HG03097 (cell line): ENCODE results near the gene AP3S2.
"Not testable (repeated sequence)": the region's sequence is repeated elsewhere in the genome, so short reads cannot be mapped to it uniquely, and the experiment has no call there.

ENCODE experiments used
- ATAC-seq: cut with Tn5 transposase; IDR thresholded peaks from one replicate; pipeline ENCODE4 v1.9.1; 2021; ENCODE audit not compliant: unreplicated experiment, low FRiP score

Gene AP3S2

DNA sequence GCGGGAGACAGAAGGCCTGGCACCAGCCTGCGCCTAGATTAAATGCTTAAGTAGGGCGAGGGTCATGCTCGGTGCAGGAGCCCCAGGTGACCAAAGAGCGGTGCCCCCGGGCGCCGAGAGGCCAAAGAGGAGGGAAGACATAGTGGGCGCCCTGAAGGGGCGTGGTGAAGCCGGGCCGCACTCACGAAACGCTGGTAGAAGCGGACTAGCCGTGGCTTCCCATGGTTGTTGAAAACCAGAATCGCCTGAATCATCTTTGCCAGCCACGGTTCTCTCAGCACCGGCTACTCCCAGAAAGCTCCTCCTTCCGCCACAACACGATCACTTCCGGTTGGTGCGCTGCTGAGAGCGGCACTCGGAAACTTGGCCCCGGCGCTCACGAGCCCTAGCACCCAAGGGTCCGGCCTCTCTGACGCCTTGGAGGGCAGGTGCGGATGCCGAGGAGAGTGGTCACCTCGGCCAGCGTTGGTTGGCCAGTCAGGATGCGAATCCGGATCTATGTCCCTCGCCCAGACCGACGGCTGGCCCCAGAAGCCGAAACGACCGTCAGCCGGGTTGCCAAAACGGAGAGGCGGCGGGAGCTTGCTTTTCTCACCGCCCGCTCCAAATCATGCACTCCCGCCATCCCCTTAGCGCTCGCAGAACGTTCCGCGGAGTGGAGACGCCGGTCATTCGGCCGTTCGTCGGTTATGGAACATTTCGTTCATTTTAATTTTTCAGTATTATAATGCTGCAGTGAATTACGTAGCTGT, at the start of gene AP3S2:
Gene AP3S2, minus strand, starts transcription at position 299 of the 752 bp plus-strand sequence. Its CDS starts 45 bp downstream, at position 254.
- ATAC-seq = peak; percentile 89

DNA sequence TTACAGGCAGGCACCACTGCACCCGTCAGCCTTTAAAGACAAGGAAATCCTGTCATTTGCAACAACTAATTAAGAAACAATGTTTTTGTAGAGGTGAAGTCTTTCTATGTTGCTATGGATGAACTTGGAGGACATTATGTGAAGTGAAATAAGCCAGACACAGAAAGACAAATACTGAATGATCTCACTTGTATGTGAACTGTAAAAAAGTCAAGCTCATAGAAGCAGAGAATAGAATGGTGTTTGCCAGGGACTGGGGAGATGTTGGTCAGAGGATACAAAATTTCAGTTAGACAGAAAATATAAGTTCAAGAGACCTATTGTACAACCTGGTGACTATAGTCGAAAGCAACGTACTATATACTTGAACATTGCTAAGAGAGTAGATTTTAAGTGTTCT, 46.1 kb upstream of the AP3S2 start:
- no peak for ATAC-seq

- ATAC-seq = not testable (repeated sequence)
These were observed 45.6 kb upstream of the AP3S2 start for GRCh38 chr15:89939377-89939776.

DNA sequence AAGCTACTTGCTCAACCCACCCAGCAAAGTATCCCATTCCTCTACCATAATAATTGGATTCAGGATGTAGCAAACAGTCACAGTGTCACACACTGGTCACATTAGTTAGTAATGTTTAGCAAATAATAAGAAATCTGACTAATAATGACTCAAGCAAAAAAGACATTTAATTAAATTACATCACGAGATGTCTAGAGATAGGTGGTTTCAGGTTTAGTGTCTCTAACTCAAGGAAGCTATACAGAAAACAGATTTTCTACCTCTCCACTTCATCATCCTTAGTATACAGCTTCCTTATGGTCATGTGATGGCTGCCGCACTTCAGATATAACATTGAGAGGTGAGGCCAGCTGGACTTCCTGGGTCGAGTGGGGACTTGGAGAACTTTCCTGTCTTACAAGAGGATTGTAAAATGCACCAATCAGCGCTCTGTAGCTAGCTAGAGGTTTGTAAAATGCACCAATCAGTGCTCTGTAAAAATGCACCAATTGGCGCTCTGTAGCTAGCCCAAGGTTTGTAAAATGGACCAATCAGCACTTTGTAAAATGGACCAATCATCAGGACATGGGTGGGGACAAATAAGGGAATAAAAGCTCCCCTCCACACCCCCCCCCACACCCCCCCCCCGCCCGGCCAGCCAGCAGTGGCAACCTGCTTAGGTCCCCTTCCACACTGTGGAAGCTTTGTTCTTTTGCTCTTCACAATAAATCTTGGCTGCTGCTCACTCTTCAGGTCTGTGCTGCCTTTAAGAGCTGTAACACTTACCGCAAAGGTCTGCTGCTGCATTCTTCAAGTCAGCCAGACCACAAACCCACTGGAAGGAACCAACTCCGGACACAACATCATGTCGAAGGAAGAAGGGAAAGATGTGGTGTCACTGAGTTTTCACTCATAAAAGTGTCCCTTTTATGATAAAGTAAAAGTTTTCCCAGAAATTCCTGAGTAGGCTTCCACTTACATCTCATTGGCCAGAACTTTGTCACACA, 43.9 kb upstream of the AP3S2 start:
- ATAC-seq = no peak

DNA sequence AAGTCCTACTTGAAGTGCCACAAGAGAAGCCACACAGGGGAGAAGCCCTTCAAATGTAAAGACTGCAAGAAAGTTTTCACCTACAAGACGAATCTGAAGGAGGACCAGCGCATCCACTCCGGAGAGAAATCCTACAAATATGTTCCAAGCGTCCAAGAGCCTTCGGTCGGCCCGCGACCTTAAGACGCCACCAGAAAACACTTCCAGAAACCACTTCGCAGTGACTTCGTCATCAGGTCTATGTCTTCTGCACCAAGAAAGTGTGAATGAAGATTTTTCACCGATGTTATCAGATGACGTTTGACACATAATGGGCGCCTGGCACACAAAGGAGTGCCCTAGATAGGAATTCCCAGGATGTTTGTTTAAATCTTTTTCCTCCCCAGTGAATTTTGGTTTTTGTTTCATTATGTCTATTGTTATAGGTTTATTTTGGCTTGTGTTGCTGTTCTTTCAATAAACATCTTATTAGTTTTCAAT, 43.0 kb upstream of the AP3S2 start:
- ATAC-seq = no peak

- no peak for ATAC-seq
These were observed 42.4 kb upstream of the AP3S2 start for GRCh38 chr15:89936051-89936785.

DNA sequence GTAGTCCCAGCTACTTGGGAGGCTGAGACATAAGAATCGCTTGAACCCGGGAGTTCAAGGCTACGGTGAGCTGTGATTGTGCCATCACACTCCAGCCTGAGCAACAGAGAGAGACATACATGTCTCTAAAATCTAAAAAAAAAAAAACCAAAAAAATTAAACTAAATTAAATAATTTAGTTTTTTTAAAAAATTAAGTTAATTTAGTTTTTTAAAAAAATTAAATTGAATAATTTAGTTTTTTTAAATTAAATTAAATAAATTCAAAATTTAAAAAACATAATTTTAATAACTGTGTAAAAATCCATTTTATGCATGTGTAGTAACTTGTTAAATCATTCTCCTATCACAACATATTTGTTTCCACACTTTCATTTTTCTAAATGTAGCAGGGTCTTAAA, 39.1 kb upstream of the AP3S2 start:
- no peak for ATAC-seq

- ATAC-seq = no peak
These were observed 34.6 kb upstream of the AP3S2 start for GRCh38 chr15:89928421-89928820.

DNA sequence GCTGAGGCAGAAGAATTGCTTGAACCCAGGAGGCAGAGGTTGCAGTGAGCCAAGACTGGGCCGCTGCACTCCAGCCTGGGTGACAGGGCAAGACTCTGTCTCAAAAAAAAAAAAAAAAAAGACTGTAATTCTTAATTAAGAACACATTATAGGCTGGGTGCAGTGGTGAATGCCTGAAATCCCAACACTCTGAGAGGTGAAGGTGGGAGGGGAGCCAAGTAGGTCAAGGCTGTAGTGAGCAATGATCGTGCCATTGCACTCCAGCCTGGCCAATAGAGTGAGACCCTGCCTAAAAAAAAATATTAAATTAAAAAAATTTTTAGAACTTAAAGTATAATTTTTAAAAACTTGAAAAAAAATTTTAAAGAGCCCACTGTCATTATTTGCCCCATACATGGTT, 32.4 kb upstream of the AP3S2 start:
- ATAC-seq = no peak

DNA sequence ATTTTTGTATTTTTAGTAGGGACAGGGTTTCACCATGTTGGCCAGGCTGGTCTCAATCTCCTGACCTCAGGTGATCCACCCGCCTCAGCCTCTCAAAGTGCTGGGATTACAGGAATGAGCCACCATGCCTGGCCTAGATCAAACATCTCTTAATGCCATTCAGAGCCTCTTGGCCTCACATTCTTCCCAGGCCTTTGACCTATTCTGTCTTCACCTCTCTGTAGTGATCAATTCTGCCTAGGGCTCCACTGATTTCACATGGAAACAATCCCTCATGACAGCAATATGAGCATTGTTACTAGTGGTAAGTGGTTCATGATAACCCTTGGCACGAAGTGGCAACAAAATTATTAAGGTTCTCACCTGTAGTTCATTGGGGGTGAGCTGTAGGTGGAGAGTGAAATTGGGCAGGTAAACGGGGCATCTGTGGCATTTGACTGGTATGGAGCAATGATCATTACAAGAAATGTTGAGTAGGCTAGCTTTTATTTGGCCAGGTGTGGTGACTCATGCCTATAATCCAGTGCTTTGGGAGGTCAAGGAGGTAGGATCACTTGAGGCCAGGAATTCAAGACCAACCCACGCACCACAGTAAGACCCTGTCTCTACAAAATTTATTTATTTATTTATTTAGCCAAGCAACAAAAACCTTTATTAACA, 23.8 kb upstream of the AP3S2 start:
- no peak for ATAC-seq

DNA sequence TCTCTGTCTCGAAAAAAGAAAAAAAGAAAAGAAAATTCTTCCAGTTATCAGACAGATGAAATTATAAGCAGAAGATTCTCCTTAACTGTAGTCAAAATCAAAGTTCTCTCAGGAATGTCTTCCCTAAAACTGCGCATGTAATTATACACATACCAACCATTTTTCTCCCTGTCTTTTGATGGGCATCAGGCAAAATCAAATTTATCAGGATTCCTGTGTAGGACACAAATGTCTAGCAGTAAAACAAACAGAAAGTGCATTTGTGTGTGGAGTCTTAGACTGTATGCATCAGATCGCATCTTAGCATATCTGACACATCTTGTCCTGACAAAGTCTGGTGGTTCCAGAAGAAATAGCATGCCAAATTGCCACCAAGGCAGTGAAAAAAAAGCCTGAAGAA, 22.9 kb upstream of the AP3S2 start:
- ATAC-seq = no peak

GRCh38 chr15:89912674-89913396, 19.0 kb upstream of the AP3S2 start, which contains the start of gene ARPIN:
Gene ARPIN, minus strand, starts transcription at chr15:89912952. Its CDS starts 117 bp downstream, at chr15:89912835.
- ATAC-seq = no peak

DNA sequence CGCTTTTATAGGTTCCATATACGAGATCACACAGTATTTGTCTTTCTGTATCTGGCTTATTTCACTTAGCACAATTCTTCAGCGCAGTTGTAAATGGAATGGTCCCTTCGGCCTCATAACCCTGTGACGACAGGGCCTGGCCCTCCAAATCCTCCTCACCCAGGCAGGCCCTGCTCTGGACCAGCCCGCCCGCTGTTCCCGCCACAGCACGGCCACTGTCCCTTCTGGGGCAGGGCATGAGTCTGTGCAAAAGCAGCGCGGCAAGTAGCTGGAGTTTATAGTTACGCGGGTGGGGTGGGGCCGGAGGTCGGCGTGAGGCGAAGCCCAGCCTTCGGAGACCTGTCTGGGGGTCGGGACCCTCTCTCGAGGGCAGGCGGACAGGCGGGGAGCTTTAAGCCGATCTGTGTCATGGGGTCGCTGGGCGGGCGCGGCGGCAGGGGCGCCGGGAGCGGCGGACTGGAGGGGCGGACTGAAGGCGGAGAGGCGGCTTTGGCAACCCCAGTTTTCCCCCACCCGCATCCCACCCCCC, 18.4 kb upstream of the AP3S2 start:
- no peak for ATAC-seq

- no peak for ATAC-seq
These were observed 17.3 kb upstream of the AP3S2 start for GRCh38 chr15:89910891-89911626.

DNA sequence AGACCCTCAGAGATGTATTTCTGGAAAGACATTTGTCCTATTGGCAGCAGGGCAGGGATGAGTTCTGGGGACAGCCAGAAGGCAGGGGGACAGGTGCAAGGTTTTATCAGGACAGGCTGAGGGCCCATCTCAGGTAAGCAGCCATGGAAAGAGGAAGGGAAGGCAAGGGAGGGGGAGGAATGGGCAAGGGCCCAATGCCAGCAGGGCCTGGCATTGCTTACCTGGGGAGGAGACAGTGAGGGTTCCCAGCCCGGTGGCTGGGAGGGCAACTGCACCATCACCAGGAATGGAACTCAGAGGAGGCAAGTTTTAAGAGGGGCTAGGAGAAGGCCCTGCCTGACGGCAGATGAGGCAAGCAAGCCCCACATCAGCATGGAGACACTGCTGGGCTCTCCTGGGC, 15.8 kb upstream of the AP3S2 start:
- no peak for ATAC-seq

- no peak for ATAC-seq
These were observed 14.4 kb upstream of the AP3S2 start for GRCh38 chr15:89908226-89908625.

- no peak for ATAC-seq
These were observed 13.5 kb upstream of the AP3S2 start for GRCh38 chr15:89907289-89907688.

- ATAC-seq = no peak
These were observed 12.1 kb upstream of the AP3S2 start for GRCh38 chr15:89905846-89906378.
